ENCODE measurements around the gene CTSS.

- TF ChIP-seq CTCF (conservative IDR thresholded peaks at IDR 0.05; ENCODE audit: low read length) (no peak), EZH2phosphoT487 (IDR thresholded peaks at IDR 0.05; ENCODE audit: borderline replicate concordance, low read depth, low read length) (no peak)
These were observed 81.7 kb downstream of the CTSS start for GRCh38 chr1:150683914-150684313.

Measured in OCI-LY7 (cell line).